SH-SY5Y (cell line): ENCODE results near the gene CNGB1.

Experiments used
- GATA2 ChIP-seq: IDR thresholded peaks from 2 replicates; pipeline ENCODE4 v1.6.1; 2011; ENCODE audit warnings: mild to moderate bottlenecking, low read depth, low read length
- GATA3 ChIP-seq: IDR thresholded peaks from 2 replicates; pipeline ENCODE4 v1.6.1; 2011; ENCODE audit warnings: low read depth, mild to moderate bottlenecking, low read length, moderate library complexity

- TF ChIP-seq GATA3 = no peak
- no peak for TF ChIP-seq GATA2
These were observed 62.4 kb downstream of the CNGB1 start for GRCh38 chr16:57908409-57908987.
